Transverse colon (tissue), 4 donors: ENCODE data around the gene CGB8. TPM values are rescaled to one million over a fixed set of nuclear protein-coding genes. Genes with fewer than 3 reads are reported as not detected.

Experiments
- DNase-seq: peaks from one replicate; pipeline ENCODE4 v3.0.0-alpha.2; 2019
- H3K27ac ChIP-seq, 4 donors: fragments of 200-600 bp; sonication (generic); 2 replicates each; pipeline ENCODE4 v1.5.1; 2016 to 2018; ENCODE audit warnings: inconsistent platforms in 4 of 4
- H3K27me3 ChIP-seq: fragments of 200-600 bp; sonication (generic); 2 replicates; pipeline ENCODE4 v1.5.1; 2017; ENCODE audit warnings: inconsistent platforms
- H3K36me3 ChIP-seq, 4 donors: fragments of 200-600 bp; sonication (generic); 2 replicates each; pipeline ENCODE4 v1.5.1; 2017 to 2019; ENCODE audit warnings: inconsistent platforms in 4 of 4
- H3K4me1 ChIP-seq, 4 donors: fragments of 200-600 bp; sonication (generic); 2 replicates each; pipeline ENCODE4 v1.5.1; 2017 to 2020; ENCODE audit warnings: inconsistent platforms in 4 of 4
- H3K4me3 ChIP-seq, 4 donors: fragments of 200-600 bp; sonication (generic); 1 replicate in 1 of 4; 2 replicates in 3 of 4; pipeline versions ENCODE4 v1.5.1 to v1.6.1; 2017 to 2019; ENCODE audit warnings: inconsistent platforms in 4 of 4
- H3K9me3 ChIP-seq, 2 donors: fragments of 200-600 bp; sonication (generic); 2 replicates each; pipeline ENCODE4 v1.5.1; 2017 to 2019; ENCODE audit warnings: inconsistent platforms in 2 of 2
- CTCF ChIP-seq, 5 experiments: fragments of 200-600 bp in 3 of 5; fragments of 450-650 bp in 2 of 5; sonication (generic) in 3 of 5; IDR thresholded peaks; 1 replicate in 2 of 5; 2 replicates in 3 of 5; pipeline ENCODE4 v1.5.1; 2016 to 2017; ENCODE audit warnings: antibody characterized with exemption in 5 of 5, inconsistent platforms in 3 of 5, mild to moderate bottlenecking in 2 of 5, moderate library complexity in 1 of 5
- EP300 ChIP-seq: sonication (generic); formaldehyde crosslinking; IDR thresholded peaks from one replicate; pipeline ENCODE4 v1.6.1; 2017; ENCODE audit warnings: antibody characterized with exemption, low read depth
- POLR2A ChIP-seq: fragments of 450-650 bp; IDR thresholded peaks from one replicate; pipeline ENCODE4 v1.6.1; 2016; ENCODE audit warnings: antibody characterized with exemption, mild to moderate bottlenecking, moderate library complexity
- POLR2AphosphoS5 ChIP-seq, 3 donors: sonication (generic); formaldehyde crosslinking; IDR thresholded peaks; one replicate each; pipeline ENCODE4 v1.6.1; 2016; ENCODE audit warnings: antibody characterized with exemption in 3 of 3
- WGBS, 2 donors: methylation state at CpG; one replicate each; pipeline ENCODE4 v1.1.5; 2018; ENCODE audit warnings: low coverage in 1 of 2; 5-methylcytosine and 5-hydroxymethylcytosine counted together
- in situ Hi-C, 4 donors: fragments of 200-750 bp; cut with MboI; loops; one replicate each; pipeline versions ENCODE4 v1.15.0 to v1.15.1; 2017; ENCODE audit warnings: low sequenced_read_pairs in 3 of 4, low pct_ligation_motif_present in 1 of 4, low pct_unique_long_range_greater_than_20kb in 1 of 4
- intact Hi-C: fragments of 100-400 bp; cut with DNase I; formaldehyde crosslinking; loops from one replicate; pipeline ENCODE4 v1.15.1; 2023; ENCODE audit warnings: low total_unique reads
- total RNA-seq, 4 donors: library from RNA; depleted of rRNA; stranded (reverse); fragments of >200 nt; gene quantifications; one replicate each; pipeline ENCODE4 v1.1.0, GENCODE V29; 2016

CGB8 gene
- total RNA-seq, 4 donors from 2014 or later: not detected

GRCh38 chr19:49014123-49014869, 34.6 kb downstream of the CGB8 start:
- no peak overlapping the region for H3K27ac ChIP-seq
- H3K4me3 ChIP-seq: no peak overlapping the region
- 94% methylated on average over 31 of the region's 32 CpGs; no CpG with 5 or more reads in 1 of the 2 donors for WGBS, 2 donors
- in situ Hi-C loops (no loop called here), intact Hi-C loops (no loop called here)
- no peak for DNase-seq
- TF ChIP-seq CTCF (IDR thresholded peaks at IDR 0.05) (no peak), POLR2AphosphoS5 (IDR thresholded peaks at IDR 0.05) (no peak), POLR2A (no peak), EP300 (no peak)
- peaks cover 0 to 14% (median 3%) of the 10 kb centered on the region in 4 donors for H3K36me3 ChIP-seq
- peaks cover 7 to 21% (median 19%) of the 10 kb centered on the region in 4 donors for H3K4me1 ChIP-seq
- H3K27me3 ChIP-seq: peaks cover 15% of the 10 kb centered on the region
- H3K9me3 ChIP-seq: no peaks in the 10 kb centered on the region

- no peak overlapping the region for H3K27ac ChIP-seq
- DNase-seq: no peak
- H3K9me3 ChIP-seq: no peaks in the 10 kb centered on the region
- WGBS, 2 donors: 77 to 90% methylated on average over 2 to 12 of the region's 17 CpGs
- no peak overlapping the region for H3K4me3 ChIP-seq
- no peaks in the 10 kb centered on the region for H3K27me3 ChIP-seq
- intact Hi-C loops (no loop called here), in situ Hi-C loops (no loop called here)
- TF ChIP-seq POLR2AphosphoS5 (IDR thresholded peaks at IDR 0.05) (no peak), CTCF (IDR thresholded peaks at IDR 0.05) (no peak), EP300 (no peak), POLR2A (no peak)
- H3K4me1 ChIP-seq: no peaks in the 10 kb centered on the region
- H3K36me3 ChIP-seq: peaks cover 0 to 14% (median 3%) of the 10 kb centered on the region in 4 donors
These were observed 37.7 kb downstream of the CGB8 start for GRCh38 chr19:49011194-49011593.

- in situ Hi-C loops: no loop called here
- Histone ChIP-seq H3K36me3 (peaks cover 0 to 14% (median 6%) of the 10 kb centered on the region in 4 donors), H3K4me3 (no peak overlapping the region), H3K27me3 (no peaks in the 10 kb centered on the region), H3K27ac (no peak overlapping the region), H3K4me1 (no peaks in the 10 kb centered on the region), H3K9me3 (no peaks in the 10 kb centered on the region)
- WGBS, 2 donors: 88 to 90% methylated on average over 7 to 18 of the region's 18 CpGs
- no peak for DNase-seq
- intact Hi-C loops: no loop called here
- TF ChIP-seq POLR2AphosphoS5 (IDR thresholded peaks at IDR 0.05): no peak
- no peak for TF ChIP-seq CTCF (IDR thresholded peaks at IDR 0.05)
- TF ChIP-seq EP300: no peak
- no peak for TF ChIP-seq POLR2A
These were observed 38.5 kb downstream of the CGB8 start for GRCh38 chr19:49010453-49010852.

- Histone ChIP-seq H3K27me3 (no peaks in the 10 kb centered on the region), H3K27ac (no peak overlapping the region), H3K9me3 (no peaks in the 10 kb centered on the region), H3K4me1 (no peaks in the 10 kb centered on the region), H3K4me3 (no peak overlapping the region), H3K36me3 (peaks cover 0 to 19% (median 9%) of the 10 kb centered on the region in 4 donors)
- TF ChIP-seq EP300: no peak
- no peak for TF ChIP-seq POLR2A
- no peak for TF ChIP-seq POLR2AphosphoS5 (IDR thresholded peaks at IDR 0.05)
- no peak for TF ChIP-seq CTCF (IDR thresholded peaks at IDR 0.05)
- 97% methylated on average over 18 of the region's 18 CpGs; no CpG with 5 or more reads in 1 of the 2 donors for WGBS, 2 donors
- intact Hi-C loops (no loop called here), in situ Hi-C loops (no loop called here)
- no peak for DNase-seq
These were observed 39.1 kb downstream of the CGB8 start for GRCh38 chr19:49009828-49010227.
